GM23248 (cell line): ENCODE results near the gene BICD1. TPM values are rescaled to one million over a fixed set of nuclear protein-coding genes. Genes with fewer than 3 reads are reported as not detected.

Experiments
- DNase-seq: peaks from one replicate; pipeline ENCODE4 v3.0.0-alpha.2; 2015
- H2AFZ ChIP-seq: fragments of 200-600 bp; sonication (generic); 2 replicates; pipeline ENCODE4 v1.6.1; 2016; ENCODE audit warnings: antibody characterized with exemption
- H3F3A ChIP-seq: fragments of 200-600 bp; sonication (generic); 2 replicates; pipeline ENCODE4 v1.6.1; 2016; ENCODE audit warnings: mild to moderate bottlenecking, antibody characterized with exemption, mixed run types; ENCODE audit not compliant: insufficient read depth
- H3K27ac ChIP-seq: fragments of 200-600 bp; sonication (generic); 2 replicates; pipeline ENCODE4 v1.5.1; 2016; ENCODE audit warnings: mild to moderate bottlenecking
- H3K27me3 ChIP-seq: fragments of 200-600 bp; sonication (generic); replicated peaks from 2 replicates; pipeline ENCODE4 v1.6.1; 2016; ENCODE audit warnings: mild to moderate bottlenecking; ENCODE audit not compliant: insufficient read depth
- H3K36me3 ChIP-seq: fragments of 200-600 bp; sonication (generic); 2 replicates; pipeline ENCODE4 v1.6.1; 2016; ENCODE audit warnings: low read depth, mild to moderate bottlenecking
- H3K4me1 ChIP-seq: fragments of 200-600 bp; sonication (generic); 2 replicates; pipeline ENCODE4 v1.6.1; 2016; ENCODE audit warnings: mild to moderate bottlenecking; ENCODE audit not compliant: insufficient read depth
- H3K4me2 ChIP-seq: fragments of 200-600 bp; sonication (generic); one replicate; pipeline ENCODE4 v1.6.1; 2016; ENCODE audit warnings: mild to moderate bottlenecking; ENCODE audit not compliant: unreplicated experiment
- H3K4me3 ChIP-seq: fragments of 200-600 bp; sonication (generic); 2 replicates; pipeline ENCODE4 v1.5.1; 2016; ENCODE audit warnings: mild to moderate bottlenecking
- H3K79me2 ChIP-seq: fragments of 200-600 bp; sonication (generic); 2 replicates; pipeline ENCODE4 v1.6.1; 2016; ENCODE audit warnings: mild to moderate bottlenecking; ENCODE audit not compliant: insufficient read depth
- H3K9ac ChIP-seq: fragments of 200-600 bp; sonication (generic); 2 replicates; pipeline ENCODE4 v1.6.1; 2016; ENCODE audit warnings: mild to moderate bottlenecking
- H3K9me2 ChIP-seq: fragments of 200-600 bp; sonication (generic); 2 replicates; pipeline ENCODE4 v1.6.1; 2016; ENCODE audit warnings: mixed run types, mild to moderate bottlenecking, moderate library complexity; ENCODE audit not compliant: insufficient read depth
- H3K9me3 ChIP-seq: fragments of 200-600 bp; sonication (generic); one replicate; pipeline ENCODE4 v1.6.1; 2017; ENCODE audit warnings: low read depth
- H4K20me1 ChIP-seq: fragments of 200-600 bp; sonication (generic); 2 replicates; pipeline ENCODE4 v1.6.0; 2016; ENCODE audit not compliant: insufficient read depth
- EZH2 ChIP-seq: fragments of 200-600 bp; sonication (generic); IDR thresholded peaks from 2 replicates; pipeline ENCODE4 v1.6.1; 2018; ENCODE audit warnings: antibody characterized with exemption, mild to moderate bottlenecking; ENCODE audit not compliant: insufficient read depth, poor library complexity, severe bottlenecking
- EZH2phosphoT487 ChIP-seq: fragments of 200-600 bp; sonication (generic); IDR thresholded peaks from 2 replicates; pipeline ENCODE4 v1.6.1; 2018; ENCODE audit warnings: antibody characterized with exemption, moderate library complexity, mild to moderate bottlenecking, low read depth; ENCODE audit not compliant: insufficient read depth
- WGBS, 2 experiments: methylation state at CpG; one replicate each; pipeline ENCODE4 v1.1.6; 2015 to 2017; ENCODE audit warnings: low lambda C conversion rate in 2 of 2, low coverage in 1 of 2; ENCODE audit errors: missing lambda C conversion rate in 2 of 2; 5-methylcytosine and 5-hydroxymethylcytosine counted together
- in situ Hi-C: fragments of 300-500 bp; cut with MboI; formaldehyde crosslinking; loops from 2 replicates; pipeline ENCODE4 v1.15.0; 2020
- polyA plus RNA-seq: library from polyadenylated mRNA; unstranded; fragments of >200 nt; fragmentation: Nextera tagmentation; extraction: Ambion mirVana; gene quantifications from 2 replicates; pipeline ENCODE4 v1.2.1, GENCODE V29; 2016
- total RNA-seq: library from RNA; depleted of rRNA; stranded (reverse); fragments of >200 nt; shearing (Covaris generic); gene quantifications from 2 replicates; pipeline ENCODE4 v1.2.3, GENCODE V29; 2014

Gene BICD1
- total and polyA plus RNA-seq, 2 experiments from 2014 or later, result 9.7 to 20.6 TPM

DNA sequence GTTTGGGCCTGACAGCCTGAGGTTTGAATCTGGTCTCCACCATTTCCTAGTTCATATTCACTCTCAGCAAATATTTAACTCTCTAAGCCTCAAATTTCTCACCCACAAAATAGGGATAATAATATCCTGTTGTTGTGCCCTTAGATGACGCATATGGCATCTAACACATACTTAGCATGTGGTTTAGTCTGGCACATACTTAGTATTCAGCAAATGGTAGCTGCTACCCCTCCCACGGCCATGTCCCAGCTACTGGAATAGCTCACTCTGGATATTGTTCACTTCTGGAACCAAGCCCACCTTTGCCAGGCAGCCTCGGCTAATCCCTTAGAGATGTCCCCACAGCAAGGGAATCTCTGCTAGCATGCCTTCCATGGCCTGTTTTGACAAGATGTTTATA lies 53.3 kb downstream of the BICD1 start:
- no peak overlapping the region for H2AFZ ChIP-seq
- no peaks in the 10 kb centered on the region for H4K20me1 ChIP-seq
- no peaks in the 10 kb centered on the region for H3K9me2 ChIP-seq
- TF ChIP-seq EZH2phosphoT487 (no peak), EZH2 (no peak)
- peaks cover 91% of the 10 kb centered on the region for H3K79me2 ChIP-seq
- H3K9ac ChIP-seq, result no peak overlapping the region
- H3K27me3 ChIP-seq, result no peaks in the 10 kb centered on the region
- no peaks in the 10 kb centered on the region; the same call in 1 of the 2 replicates for H3K36me3 ChIP-seq
- no peak overlapping the region for H3K4me3 ChIP-seq
- no peaks in the 10 kb centered on the region for H3K4me1 ChIP-seq
- no peak overlapping the region for H3K27ac ChIP-seq
- H3F3A ChIP-seq, result no peaks in the 10 kb centered on the region
- H3K9me3 ChIP-seq, result no peaks in the 10 kb centered on the region
- DNase-seq, result peak; percentile 8
- no peak overlapping the region for H3K4me2 ChIP-seq
- in situ Hi-C loops, result no loop called here
- 80 to 89% methylated on average over 3 of the region's 3 CpGs for WGBS, 2 experiments

DNA sequence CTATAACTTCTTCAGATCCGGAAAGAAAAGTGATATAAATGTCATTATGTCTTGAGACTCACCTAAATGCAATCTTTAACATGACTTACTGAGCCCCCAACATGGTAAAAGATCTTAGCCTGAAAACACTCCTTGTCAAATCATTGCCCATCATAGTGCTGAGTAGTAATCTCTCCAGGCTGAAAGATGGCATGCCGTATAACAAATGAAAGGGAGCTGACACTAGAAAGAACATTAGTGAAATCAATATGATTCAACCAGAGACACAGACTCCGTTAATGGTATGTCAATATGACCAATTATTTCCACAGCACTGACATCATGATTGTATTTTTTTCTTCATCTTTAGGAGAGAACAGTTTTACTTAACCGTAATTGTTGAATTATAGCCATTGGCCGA lies 54.4 kb downstream of the BICD1 start:
- Histone ChIP-seq H3K4me3 (no peak overlapping the region), H3K27ac (no peak overlapping the region), H4K20me1 (no peaks in the 10 kb centered on the region), H3F3A (no peaks in the 10 kb centered on the region), H3K9me2 (no peaks in the 10 kb centered on the region), H2AFZ (no peak overlapping the region), H3K79me2 (peaks cover 89% of the 10 kb centered on the region), H3K9me3 (no peaks in the 10 kb centered on the region), H3K4me2 (no peak overlapping the region), H3K4me1 (no peaks in the 10 kb centered on the region), H3K9ac (no peak overlapping the region), H3K27me3 (no peaks in the 10 kb centered on the region), H3K36me3 (no peaks in the 10 kb centered on the region)
- TF ChIP-seq EZH2phosphoT487 (no peak), EZH2 (no peak)
- in situ Hi-C loops, result no loop called here
- DNase-seq, result no peak
- 97 to 98% methylated on average over 5 of the region's 5 CpGs for WGBS, 2 experiments

DNA sequence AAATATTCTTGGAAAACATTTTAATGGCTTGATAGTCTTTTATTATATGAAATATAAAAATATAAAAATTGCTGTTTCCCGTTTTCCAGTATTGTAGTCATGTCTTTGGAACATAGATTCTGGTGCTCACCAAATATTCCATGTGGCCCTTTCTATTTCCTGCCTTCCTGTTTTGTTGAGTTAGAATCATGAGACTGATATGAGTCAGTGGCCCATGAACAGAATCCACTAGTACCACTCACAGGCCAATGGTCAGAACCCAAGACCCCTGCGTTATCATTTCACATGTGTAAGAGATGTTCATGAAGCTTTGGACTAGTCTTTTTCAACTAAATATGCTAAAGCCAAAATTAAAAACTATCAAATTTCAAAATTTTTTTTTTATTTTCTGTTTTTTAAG lies 56.9 kb downstream of the BICD1 start:
- in situ Hi-C loops, result no loop called here
- 93 to 95% methylated on average over 2 of the region's 2 CpGs for WGBS, 2 experiments
- Histone ChIP-seq H3K4me1 (no peaks in the 10 kb centered on the region), H3F3A (no peaks in the 10 kb centered on the region), H3K27me3 (no peaks in the 10 kb centered on the region), H3K27ac (no peak overlapping the region), H3K4me2 (no peak overlapping the region), H3K36me3 (no peaks in the 10 kb centered on the region), H3K9me2 (no peaks in the 10 kb centered on the region), H3K9me3 (no peaks in the 10 kb centered on the region), H3K9ac (no peak overlapping the region), H2AFZ (no peak overlapping the region), H3K79me2 (peaks cover 90% of the 10 kb centered on the region), H3K4me3 (no peak overlapping the region), H4K20me1 (no peaks in the 10 kb centered on the region)
- TF ChIP-seq EZH2phosphoT487, result no peak
- TF ChIP-seq EZH2, result no peak
- DNase-seq, result peak; percentile 15

DNA sequence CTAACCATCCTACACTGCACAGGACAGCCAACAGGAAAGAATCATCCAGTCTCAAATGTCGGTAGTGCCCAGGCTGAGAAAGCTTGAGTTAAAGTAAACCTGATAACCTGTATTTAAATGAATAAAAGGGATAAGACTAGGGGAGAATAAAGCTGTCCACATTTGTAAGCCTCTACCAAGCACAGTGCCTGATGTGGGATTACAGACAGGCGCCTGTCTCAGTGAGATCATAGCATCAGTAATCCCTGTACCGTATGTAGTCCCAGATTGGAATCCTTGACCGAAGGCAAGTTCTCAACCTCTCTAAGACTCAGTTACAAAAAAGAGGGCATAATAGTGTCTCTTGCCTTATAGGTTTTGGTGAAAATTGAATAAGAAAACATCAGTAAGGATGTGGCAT lies 59.9 kb downstream of the BICD1 start:
- H3K4me3 ChIP-seq, result no peak overlapping the region
- 96 to 99% methylated on average over 4 of the region's 4 CpGs for WGBS, 2 experiments
- H3K9me3 ChIP-seq, result no peaks in the 10 kb centered on the region
- no peaks in the 10 kb centered on the region for H3K27me3 ChIP-seq
- no peaks in the 10 kb centered on the region for H3F3A ChIP-seq
- in situ Hi-C loops, result no loop called here
- no peak overlapping the region for H3K27ac ChIP-seq
- peaks cover 88% of the 10 kb centered on the region for H3K79me2 ChIP-seq
- H2AFZ ChIP-seq, result no peak overlapping the region
- no peak for DNase-seq
- no peak overlapping the region for H3K9ac ChIP-seq
- no peaks in the 10 kb centered on the region for H3K36me3 ChIP-seq
- no peaks in the 10 kb centered on the region for H3K4me1 ChIP-seq
- no peak for TF ChIP-seq EZH2phosphoT487
- TF ChIP-seq EZH2, result no peak
- no peaks in the 10 kb centered on the region for H3K9me2 ChIP-seq
- H4K20me1 ChIP-seq, result no peaks in the 10 kb centered on the region
- H3K4me2 ChIP-seq, result no peak overlapping the region

DNA sequence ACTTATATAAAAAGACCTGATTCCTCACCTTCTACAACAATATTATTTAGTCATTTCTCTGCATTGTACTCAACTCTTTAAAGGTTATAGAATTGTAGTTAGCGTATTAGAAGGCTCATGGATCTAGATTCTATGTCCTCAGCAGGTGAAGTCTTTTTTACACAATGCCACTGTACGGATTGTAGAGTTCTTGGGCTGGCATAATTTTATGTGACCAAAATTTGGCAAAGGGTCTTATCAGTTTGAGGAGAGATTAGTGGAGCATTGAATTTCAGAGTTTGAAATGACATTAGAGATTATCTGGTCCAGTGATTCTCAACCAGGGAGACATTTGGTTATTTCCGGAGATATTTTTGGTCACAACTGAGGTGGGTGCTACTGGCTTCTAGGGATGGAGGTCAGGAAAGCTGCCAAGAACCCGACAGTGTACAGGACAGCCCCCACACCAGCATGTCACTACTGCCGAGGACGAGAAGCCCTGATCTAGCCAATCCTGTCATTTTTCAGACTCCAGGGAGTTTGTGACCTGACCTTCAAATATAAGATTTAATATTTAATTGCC lies 63.9 kb downstream of the BICD1 start:
- Histone ChIP-seq H3K27me3 (no peaks in the 10 kb centered on the region), H3K79me2 (peaks cover 81% of the 10 kb centered on the region), H3K4me1 (no peaks in the 10 kb centered on the region), H3K4me3 (no peak overlapping the region), H3K9me3 (no peaks in the 10 kb centered on the region), H3K9ac (no peak overlapping the region), H3K27ac (no peak overlapping the region), H4K20me1 (no peaks in the 10 kb centered on the region), H2AFZ (no peak overlapping the region), H3K4me2 (no peak overlapping the region), H3K36me3 (no peaks in the 10 kb centered on the region), H3F3A (no peaks in the 10 kb centered on the region), H3K9me2 (no peaks in the 10 kb centered on the region)
- no peak for DNase-seq
- TF ChIP-seq EZH2 (no peak), EZH2phosphoT487 (no peak)
- in situ Hi-C loops, result no loop called here
- WGBS, 2 experiments, result 95 to 98% methylated on average over 6 of the region's 6 CpGs
